HG03045 (cell line): ENCODE data around the gene ADCY6.
"Not testable (repeated sequence)": the region's sequence is repeated elsewhere in the genome, so short reads cannot be mapped to it uniquely, and the experiment has no call there.

Experiments used
- ATAC-seq: cut with Tn5 transposase; IDR thresholded peaks from one replicate; pipeline ENCODE4 v1.9.1; 2021; ENCODE audit warnings: mild to moderate bottlenecking, moderate library complexity; ENCODE audit not compliant: unreplicated experiment

ADCY6 gene

DNA sequence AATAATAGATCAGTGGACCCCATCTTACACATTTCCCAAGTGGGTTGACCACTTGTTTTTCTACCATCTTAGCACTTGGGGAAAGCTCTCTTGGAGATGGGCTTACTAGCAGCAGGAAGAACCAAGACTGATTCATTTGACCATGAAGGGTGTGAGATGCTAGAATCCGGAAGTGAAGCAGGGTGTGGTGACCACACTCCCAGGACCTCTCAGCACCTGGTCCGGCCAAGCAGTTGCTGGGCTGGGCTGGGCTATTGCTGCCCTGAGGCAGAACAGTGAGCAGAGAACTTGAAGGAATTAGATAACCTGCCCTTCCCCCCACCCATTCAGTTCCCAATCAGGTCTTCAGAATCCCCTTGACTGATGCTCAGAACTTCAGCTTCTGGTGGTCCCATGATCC lies 24.4 kb downstream of the ADCY6 start:
- ATAC-seq: no peak

DNA sequence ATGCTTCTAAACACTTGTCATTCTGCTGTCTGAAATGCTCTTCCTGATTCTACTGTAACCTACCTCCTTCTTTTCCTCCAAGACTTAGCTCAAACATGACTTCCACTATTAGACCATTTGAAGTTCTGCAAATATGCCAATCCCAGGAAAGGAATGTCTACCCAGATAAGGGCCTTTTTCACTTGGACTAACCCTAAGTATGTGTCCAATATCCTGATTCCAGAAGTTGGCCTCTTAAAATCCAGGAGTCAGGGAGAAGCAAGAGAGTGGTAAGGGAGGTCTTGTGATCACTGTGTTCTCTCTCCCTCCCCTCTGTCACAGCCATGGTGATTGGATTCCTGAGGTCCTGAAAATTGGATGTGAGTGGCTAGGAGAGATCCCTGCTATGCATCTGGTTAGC lies 30.2 kb downstream of the ADCY6 start:
- ATAC-seq: no peak

DNA sequence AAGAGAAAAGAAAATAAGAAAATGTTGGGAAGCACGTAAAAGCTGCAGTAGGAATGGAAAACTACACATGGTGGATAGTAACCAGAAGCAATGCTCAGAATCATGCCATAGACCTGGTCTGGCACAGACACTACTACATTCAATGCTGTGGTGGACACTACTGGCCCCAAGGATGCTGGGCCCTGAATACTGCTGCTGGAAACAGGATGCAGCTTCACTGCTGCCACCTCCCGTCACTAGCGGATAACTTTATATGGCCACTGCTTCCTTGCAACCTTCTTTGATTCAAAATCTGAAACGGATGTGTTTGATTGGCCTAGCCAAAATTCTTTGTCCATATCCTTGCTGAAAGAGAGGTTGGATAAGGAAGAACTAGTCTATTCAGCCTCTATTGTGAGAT lies 30.7 kb downstream of the ADCY6 start:
- no peak for ATAC-seq

DNA sequence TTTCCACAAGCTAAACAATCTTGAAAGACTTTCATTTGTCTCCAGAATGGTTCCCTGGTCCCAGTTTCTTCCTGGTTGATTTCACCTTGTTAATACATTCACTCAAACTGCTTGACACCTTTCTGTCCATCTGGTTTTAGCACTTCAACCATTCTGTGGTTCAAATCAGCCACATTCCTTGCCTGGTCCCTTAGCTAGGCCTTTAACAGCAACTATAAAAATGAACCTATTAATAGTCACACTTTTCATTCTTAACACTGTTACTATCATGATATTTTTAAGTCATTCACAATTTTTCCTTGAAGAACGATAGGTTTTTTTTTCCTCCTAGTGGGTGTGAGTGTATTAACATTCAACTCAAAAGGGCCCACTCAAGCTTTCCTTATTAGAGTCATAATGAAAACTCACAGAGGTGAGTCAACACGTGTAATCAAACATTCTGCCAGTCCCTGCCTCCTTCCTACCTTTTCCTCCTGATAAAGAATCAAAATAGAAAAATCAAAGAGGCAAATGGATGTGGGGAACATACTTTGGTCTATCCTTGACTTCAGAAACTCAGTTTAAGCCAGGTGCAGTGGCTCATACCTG lies 38.0 kb downstream of the ADCY6 start:
- ATAC-seq: no peak

DNA sequence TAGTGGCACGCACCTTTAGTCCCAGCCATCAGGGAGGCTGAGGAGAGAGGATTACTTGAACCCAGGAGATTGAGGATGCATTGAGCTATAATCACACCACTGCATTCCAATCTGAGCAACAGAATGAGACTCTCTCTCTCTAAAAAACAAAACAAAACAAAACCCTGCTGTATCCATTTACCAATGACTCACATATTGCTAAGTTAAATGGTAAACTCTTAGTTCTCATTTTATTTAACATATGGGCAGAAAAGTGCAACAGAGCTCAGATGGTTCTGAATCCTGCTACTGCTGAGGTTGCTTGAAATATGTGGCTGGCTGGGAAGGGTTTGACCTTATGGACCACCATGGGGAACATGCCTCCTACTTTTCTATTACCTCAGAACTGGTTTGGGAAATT lies 38.7 kb downstream of the ADCY6 start:
- ATAC-seq: no peak

DNA sequence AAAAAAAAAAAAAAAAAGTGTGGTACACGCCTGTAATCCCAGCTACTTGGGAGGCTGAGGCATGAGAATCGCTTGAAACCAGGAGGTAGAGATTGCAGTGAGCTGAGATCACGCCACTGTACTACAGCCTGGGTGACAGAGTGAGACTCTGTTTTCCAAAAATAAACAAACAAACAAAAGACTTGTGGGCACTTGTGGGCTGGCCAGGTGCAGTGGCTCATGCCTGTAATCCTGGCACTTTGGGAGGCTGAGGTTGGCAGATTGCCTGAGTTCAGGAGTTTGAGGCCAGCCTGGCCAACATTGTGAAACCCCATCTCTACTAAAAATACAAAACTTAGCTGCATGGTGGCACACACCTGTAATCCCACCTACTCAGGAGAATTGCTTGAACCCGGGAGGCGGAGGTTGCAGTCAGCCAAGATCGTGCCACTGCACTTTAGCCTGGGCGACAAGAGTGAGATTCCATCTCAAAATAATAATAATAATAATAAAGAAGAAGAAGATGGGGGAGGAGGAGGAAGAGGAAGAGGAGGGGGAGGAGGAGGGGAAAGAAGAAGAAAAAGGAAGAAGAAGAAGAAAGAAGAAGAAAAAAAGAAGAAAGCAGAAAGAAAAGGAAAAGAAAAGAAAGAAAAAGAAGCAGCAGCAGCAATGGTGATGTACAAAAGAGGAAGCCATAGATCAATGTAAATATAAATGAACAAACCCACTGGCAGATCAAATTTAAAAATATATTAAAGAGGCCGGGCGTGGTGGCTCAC lies 44.5 kb downstream of the ADCY6 start:
- ATAC-seq: no peak

DNA sequence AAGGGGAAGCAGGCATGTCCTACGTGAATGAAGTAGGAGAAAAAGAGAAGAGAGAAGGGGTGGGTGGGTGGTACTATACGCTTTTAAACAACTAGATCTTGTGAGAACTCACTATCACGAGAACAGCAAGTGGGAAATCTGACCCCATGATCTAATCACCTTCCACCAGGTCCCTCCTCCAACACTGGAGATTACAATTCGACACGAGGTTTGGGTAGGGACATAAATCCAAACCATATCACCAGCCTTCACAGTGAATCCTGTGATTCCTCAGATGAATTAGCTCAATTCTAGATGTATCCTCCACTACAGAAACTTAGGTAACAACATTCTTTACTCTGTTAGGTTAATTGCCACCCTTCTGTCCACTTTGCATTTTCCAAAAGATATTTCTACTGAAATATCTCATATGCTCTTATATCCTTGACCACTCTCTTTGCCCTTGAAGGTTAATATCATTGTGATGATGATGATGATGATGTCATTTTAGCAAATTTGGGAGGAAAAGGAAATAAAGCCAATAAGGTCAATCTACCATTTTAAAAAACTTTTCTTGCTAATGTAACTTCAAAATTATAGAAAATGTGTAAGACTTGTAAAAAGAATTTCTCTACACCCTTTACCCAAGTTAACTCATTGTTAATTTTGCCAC lies 49.1 kb downstream of the ADCY6 start:
- ATAC-seq: no peak

DNA sequence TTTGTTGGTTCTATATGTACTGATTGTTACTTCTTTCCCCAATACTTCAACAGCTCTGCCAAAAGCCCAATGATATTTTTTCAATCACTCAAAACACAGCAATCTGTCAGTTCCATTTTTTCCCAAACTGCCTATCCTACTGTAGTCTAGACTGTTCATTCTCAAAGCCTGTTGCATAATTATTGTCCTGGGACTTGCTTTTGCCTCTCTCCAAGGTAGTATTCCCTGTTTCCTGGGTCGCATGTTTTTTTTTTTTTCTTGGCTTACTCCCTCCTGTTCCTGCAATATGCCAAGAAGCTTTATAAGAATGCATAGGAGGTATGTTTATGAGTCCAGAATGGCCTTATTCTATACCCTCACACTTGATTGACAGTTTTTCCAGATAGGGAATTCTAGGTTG lies 52.4 kb downstream of the ADCY6 start:
- no peak for ATAC-seq

DNA sequence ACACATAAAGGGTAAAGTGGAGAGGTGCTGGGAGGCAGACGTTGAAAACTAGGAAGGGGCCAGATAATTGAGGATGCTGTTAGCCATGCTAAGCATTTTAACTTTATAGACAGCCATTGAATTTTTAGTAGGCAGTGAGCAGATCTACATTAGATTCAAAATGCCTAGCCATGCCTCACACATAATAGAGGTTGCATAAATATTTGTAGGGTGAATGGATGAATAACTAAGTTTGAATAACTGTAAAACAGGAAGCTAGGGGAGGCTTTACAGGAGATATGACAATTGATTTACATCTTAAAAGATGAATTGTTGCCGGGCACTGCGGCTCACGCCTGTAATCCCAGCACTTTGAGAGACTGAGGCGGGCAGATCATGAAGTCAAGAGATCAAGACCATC lies 60.1 kb downstream of the ADCY6 start:
- ATAC-seq: no peak

DNA sequence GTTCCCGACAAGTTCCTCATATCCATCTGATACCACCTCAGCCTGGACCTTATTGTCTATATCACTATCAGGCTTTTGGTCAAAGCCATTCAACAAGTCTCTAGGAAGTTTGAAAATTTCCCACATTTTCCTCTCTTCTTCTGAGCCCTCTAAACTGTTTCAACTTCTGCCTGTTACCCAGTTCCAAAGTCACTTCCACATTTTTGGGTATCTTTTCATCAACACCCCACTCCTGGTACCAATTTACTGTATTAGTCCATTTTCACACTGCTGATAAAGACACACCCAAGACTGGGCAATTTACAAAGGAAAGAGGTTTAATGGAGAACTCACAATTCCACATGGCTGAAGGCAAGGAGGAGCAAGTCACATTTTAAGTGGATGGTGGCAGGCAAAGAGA lies 68.2 kb downstream of the ADCY6 start:
- ATAC-seq: not testable (repeated sequence)

DNA sequence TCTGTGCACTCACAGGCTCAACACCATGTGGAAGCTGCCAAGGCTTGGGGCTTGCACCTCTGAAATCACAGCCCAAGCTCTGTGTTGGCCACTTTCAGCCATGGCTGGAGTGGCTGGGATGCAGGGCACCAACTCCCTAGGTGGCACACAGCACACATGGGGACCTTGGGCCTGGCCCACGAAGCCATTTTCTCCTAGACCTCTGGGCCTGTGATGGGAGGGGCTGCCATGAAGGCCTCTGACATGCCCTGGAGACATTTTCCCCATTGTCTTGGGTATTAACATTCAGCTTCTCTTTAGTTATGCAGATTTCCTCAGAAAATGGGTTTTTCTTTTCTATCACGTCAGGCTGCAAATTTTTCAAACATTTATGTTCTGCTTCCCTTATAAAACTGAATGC lies 68.7 kb downstream of the ADCY6 start:
- ATAC-seq: not testable (repeated sequence)

DNA sequence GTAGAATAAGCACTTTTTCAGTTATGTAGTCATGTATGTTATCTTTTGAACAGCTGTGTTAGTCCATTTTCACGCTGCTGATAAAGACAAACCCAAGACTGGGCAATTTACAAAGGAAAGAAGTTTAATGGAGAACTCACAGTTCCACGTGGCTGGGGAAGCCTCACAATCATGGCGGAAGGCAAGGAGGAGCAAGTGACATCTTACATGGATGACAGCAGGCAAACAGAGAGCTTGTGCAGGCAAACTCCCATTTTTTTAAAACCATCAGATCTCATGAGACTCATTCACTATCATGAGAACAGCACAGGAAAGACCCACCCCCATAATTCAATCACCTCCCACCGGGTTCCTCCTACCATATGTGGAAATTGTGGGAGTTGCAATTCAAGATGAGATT lies 69.9 kb downstream of the ADCY6 start:
- ATAC-seq: not testable (repeated sequence)

DNA sequence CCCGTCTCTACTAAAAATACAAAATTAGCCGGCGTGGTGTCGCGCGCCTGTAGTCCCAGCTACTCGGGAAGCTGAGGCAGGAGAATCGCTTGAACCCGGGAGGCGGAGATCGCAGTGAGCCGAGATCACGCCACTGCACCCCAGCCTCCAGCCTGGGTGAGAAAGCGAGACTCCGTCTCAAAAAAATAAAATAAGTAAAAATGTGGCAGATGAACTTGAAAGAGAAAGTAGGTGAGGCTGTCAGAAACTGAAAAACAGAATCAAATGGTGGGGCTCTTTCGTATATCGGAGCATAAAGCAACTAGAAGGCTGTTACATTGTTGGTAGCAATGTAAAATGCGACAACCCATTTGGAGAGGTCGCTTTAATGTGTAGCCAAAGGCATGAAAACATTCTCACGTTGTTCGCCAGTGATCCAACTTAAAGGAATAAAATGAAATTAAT lies 71.6 kb downstream of the ADCY6 start:
- peak; percentile 9 for ATAC-seq

DNA sequence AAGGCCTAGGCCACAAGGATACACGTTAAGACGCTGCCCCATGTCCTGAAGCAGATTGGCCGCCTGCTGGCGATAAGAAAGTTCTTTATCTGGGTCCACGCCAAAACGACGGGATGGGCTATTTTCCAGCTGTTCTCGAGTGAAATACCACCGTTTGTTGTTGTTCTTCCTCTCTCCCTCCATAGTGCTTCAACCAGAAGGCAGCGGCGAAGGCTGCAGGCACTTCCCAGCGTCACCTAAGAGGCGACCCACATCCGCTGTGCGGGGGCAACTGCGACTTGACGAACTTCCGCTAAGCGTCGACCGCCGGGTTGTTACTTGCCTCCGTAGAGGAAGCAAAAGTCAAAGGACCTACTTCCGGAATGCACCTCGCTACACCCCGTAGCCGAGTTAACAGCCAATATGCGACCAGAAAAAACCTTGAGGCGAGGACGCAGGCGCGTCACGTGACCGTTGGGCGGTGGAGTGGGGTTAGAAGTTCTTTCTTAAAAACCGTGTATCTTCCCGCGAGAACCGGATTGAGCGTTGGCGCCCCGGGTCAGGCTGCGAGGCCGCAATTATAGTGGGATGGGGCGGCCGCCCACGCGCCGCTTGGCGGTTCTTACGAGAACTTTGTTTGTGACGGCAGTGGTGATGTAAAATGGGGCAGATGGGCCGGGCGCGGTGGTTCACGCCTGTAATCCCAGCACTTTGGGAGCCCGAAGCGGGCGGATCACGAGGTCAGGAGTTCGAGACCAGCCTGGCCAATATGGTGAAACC lies 72.2 kb downstream of the ADCY6 start, which contains the start of gene CCNT1:
Gene CCNT1, minus strand, starts transcription at position 215 of the 759 bp plus-strand sequence. Its CDS starts 32 bp downstream, at position 183.
- ATAC-seq: peak; percentile 95
